ENCODE measurements around the gene SLC22A25. TPM values are rescaled to one million over a fixed set of nuclear protein-coding genes. Genes with fewer than 3 reads are reported as not detected.

SLC22A25 gene
- total RNA-seq, 1 experiment from 2014 or later: not detected

DNA sequence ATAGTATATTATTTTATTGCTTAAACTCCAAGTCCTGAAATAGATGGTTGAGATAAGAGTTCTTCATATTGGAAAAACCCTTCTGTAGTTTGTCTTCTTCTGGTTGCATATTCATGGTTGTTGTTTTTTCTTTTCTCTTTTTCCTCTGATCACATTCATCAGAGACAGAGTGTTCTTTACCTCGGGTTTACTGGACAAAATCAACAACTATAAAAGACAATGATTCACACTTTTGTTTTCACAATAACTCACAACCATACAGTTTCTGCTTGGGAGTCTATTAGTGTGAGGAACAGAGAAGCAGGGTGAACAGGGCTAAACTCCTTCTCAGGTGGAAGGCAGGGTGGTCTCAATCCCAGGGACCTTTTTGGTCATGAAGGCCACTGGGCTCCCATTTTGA is 2.6 kb upstream of the SLC22A25 start:
- no TSS peak for BruUV-seq (replicated peaks)
- Histone ChIP-seq H3K4me3 (replicated peaks in 1 of 2; ENCODE audit: low read depth in 1 of 2, low read length in 2 of 2) (no peak overlapping the region), H4K20me1 (ENCODE audit: insufficient read depth) (no peaks in the 10 kb centered on the region), H3K79me2 (ENCODE audit: insufficient read depth, low read length) (no peaks in the 10 kb centered on the region), H3K9ac (ENCODE audit: low read length) (no peak overlapping the region), H2AFZ (ENCODE audit: low read depth, low read length, poor library complexity, severe bottlenecking) (no peak overlapping the region), H3K9me3 (ENCODE audit: control insufficient read depth in 1 of 2, insufficient read depth in 1 of 2, low read depth in 1 of 2, low read length in 2 of 2) (no peaks in the 10 kb centered on the region), H3K27ac (ENCODE audit: low read depth, low read length) (no peak overlapping the region), H3K36me3 (ENCODE audit: control insufficient read depth in 1 of 2, insufficient read depth in 2 of 2, low read length in 2 of 2) (no peaks in the 10 kb centered on the region), H3K4me1 (ENCODE audit: control insufficient read depth in 1 of 2, insufficient read depth in 2 of 2, low read length in 2 of 2) (no peaks in the 10 kb centered on the region), H3K4me2 (ENCODE audit: low read length) (no peak overlapping the region), H3K27me3 (ENCODE audit: insufficient read depth, low read length) (peaks cover 52% of the 10 kb centered on the region), H3K9me2 (ENCODE audit: insufficient read depth) (no peaks in the 10 kb centered on the region)
- ChIA-PET POLR2A (no interaction called here), RAD21 (ENCODE audit: low non-redundant PET in 1 of 2, low total read pairs in 2 of 2, uncharacterized antibody in 2 of 2, unreplicated experiment in 2 of 2) (no interaction called here), CTCF (no interaction called here)
- intact Hi-C loops (cut with micrococcal nuclease): no loop called here
- TF ChIP-seq EGR1 (IDR thresholded peaks at IDR 0.05; ENCODE audit: low read depth) (no peak), ELF1 (IDR thresholded peaks at IDR 0.05; ENCODE audit: borderline replicate concordance, low read depth) (no peak), CEBPB (IDR thresholded peaks at IDR 0.05; ENCODE audit: low read depth) (no peak), SP1 (IDR thresholded peaks at IDR 0.05; ENCODE audit: low read depth) (no peak), JUND (IDR thresholded peaks at IDR 0.05) (no peak), EZH2phosphoT487 (IDR thresholded peaks at IDR 0.05; ENCODE audit: borderline replicate concordance) (no peak), ZNF274 (IDR thresholded peaks at IDR 0.05; ENCODE audit: low read depth, low read length) (no peak), RAD21 (IDR thresholded peaks at IDR 0.05; ENCODE audit: low read depth) (no peak), CBX3 (IDR thresholded peaks at IDR 0.05; ENCODE audit: low read depth) (no peak), FOSL1 (IDR thresholded peaks at IDR 0.05; ENCODE audit: low read depth) (no peak), YY1 (IDR thresholded peaks at IDR 0.05; ENCODE audit: extremely low read depth, insufficient replicate concordance, low read depth, low read length) (no peak), ZFX (IDR thresholded peaks at IDR 0.05) (no peak)
- TF ChIP-seq, protein P1, sequence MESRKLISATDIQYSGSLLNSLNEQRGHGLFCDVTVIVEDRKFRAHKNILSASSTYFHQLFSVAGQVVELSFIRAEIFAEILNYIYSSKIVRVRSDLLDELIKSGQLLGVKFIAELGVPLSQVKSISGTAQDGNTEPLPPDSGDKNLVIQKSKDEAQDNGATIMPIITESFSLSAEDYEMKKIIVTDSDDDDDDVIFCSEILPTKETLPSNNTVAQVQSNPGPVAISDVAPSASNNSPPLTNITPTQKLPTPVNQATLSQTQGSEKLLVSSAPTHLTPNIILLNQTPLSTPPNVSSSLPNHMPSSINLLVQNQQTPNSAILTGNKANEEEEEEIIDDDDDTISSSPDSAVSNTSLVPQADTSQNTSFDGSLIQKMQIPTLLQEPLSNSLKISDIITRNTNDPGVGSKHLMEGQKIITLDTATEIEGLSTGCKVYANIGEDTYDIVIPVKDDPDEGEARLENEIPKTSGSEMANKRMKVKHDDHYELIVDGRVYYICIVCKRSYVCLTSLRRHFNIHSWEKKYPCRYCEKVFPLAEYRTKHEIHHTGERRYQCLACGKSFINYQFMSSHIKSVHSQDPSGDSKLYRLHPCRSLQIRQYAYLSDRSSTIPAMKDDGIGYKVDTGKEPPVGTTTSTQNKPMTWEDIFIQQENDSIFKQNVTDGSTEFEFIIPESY (IDR thresholded peaks at IDR 0.05; ENCODE audit: extremely low read depth, insufficient replicate concordance, low read length): no peak
- TF ChIP-seq, protein P2, sequence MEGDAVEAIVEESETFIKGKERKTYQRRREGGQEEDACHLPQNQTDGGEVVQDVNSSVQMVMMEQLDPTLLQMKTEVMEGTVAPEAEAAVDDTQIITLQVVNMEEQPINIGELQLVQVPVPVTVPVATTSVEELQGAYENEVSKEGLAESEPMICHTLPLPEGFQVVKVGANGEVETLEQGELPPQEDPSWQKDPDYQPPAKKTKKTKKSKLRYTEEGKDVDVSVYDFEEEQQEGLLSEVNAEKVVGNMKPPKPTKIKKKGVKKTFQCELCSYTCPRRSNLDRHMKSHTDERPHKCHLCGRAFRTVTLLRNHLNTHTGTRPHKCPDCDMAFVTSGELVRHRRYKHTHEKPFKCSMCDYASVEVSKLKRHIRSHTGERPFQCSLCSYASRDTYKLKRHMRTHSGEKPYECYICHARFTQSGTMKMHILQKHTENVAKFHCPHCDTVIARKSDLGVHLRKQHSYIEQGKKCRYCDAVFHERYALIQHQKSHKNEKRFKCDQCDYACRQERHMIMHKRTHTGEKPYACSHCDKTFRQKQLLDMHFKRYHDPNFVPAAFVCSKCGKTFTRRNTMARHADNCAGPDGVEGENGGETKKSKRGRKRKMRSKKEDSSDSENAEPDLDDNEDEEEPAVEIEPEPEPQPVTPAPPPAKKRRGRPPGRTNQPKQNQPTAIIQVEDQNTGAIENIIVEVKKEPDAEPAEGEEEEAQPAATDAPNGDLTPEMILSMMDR (IDR thresholded peaks at IDR 0.05 in 2 of 3, conservative IDR thresholded peaks at IDR 0.05 in 1 of 3; ENCODE audit: borderline replicate concordance in 1 of 3, insufficient read depth in 1 of 3, low read depth in 2 of 3, low read length in 2 of 3): no peak
- TF ChIP-seq, protein P3, sequence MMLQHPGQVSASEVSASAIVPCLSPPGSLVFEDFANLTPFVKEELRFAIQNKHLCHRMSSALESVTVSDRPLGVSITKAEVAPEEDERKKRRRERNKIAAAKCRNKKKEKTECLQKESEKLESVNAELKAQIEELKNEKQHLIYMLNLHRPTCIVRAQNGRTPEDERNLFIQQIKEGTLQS (IDR thresholded peaks at IDR 0.05): no peak
- TF ChIP-seq, protein P4, sequence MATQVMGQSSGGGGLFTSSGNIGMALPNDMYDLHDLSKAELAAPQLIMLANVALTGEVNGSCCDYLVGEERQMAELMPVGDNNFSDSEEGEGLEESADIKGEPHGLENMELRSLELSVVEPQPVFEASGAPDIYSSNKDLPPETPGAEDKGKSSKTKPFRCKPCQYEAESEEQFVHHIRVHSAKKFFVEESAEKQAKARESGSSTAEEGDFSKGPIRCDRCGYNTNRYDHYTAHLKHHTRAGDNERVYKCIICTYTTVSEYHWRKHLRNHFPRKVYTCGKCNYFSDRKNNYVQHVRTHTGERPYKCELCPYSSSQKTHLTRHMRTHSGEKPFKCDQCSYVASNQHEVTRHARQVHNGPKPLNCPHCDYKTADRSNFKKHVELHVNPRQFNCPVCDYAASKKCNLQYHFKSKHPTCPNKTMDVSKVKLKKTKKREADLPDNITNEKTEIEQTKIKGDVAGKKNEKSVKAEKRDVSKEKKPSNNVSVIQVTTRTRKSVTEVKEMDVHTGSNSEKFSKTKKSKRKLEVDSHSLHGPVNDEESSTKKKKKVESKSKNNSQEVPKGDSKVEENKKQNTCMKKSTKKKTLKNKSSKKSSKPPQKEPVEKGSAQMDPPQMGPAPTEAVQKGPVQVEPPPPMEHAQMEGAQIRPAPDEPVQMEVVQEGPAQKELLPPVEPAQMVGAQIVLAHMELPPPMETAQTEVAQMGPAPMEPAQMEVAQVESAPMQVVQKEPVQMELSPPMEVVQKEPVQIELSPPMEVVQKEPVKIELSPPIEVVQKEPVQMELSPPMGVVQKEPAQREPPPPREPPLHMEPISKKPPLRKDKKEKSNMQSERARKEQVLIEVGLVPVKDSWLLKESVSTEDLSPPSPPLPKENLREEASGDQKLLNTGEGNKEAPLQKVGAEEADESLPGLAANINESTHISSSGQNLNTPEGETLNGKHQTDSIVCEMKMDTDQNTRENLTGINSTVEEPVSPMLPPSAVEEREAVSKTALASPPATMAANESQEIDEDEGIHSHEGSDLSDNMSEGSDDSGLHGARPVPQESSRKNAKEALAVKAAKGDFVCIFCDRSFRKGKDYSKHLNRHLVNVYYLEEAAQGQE (IDR thresholded peaks at IDR 0.05; ENCODE audit: low read depth): no peak
- ATAC-seq: no peak
- no peak for DNase-seq (ENCODE audit: low read depth, low spot score)

All from HCT116 (cell line).